SK-N-SH (cell line): ENCODE results near the gene KIAA1549. TPM values are rescaled to one million over a fixed set of nuclear protein-coding genes. Genes with fewer than 3 reads are reported as not detected.

Source experiments
- CTCF ChIA-PET: fragments of 300-600, 350-600 bp; formaldehyde crosslinking; extraction: SDS; loops from one replicate; lab custom pipeline; 2021; lab: Yijun Ruan, JAX
- POLR2A ChIA-PET: fragments of 350-600 bp; sonication (Branson Sonifier 250); formaldehyde crosslinking; extraction: SDS; loops from one replicate; lab custom pipeline; 2020; ENCODE audit warnings: antibody characterized with exemption, inconsistent platforms; lab: Yijun Ruan, JAX
- DNase-seq: peaks from one replicate; pipeline ENCODE4 v3.0.0; 2012
- H2AFZ ChIP-seq: fragments of 200-600 bp; sonication (generic); 2 replicates; pipeline ENCODE4 v1.8.1; 2016; ENCODE audit warnings: antibody characterized with exemption, mild to moderate bottlenecking, low read depth
- H3F3A ChIP-seq: fragments of 200-600 bp; sonication (generic); replicated peaks from 2 replicates; pipeline ENCODE3; 2016; ENCODE audit warnings: antibody characterized with exemption, mild to moderate bottlenecking; ENCODE audit not compliant: insufficient read depth
- H3K27ac ChIP-seq, 2 experiments: fragments of 200-500 bp in 1 of 2; fragments of 200-600 bp in 1 of 2; sonication (Bioruptor generic) in 1 of 2; sonication (generic), shearing (Covaris generic) in 1 of 2; 2 replicates each; pipeline versions ENCODE4 v1.5.1 to v1.6.1; 2014 to 2016; ENCODE audit warnings: low read depth in 2 of 2, inconsistent platforms in 1 of 2, low read length in 1 of 2, mild to moderate bottlenecking in 1 of 2, mixed read lengths in 1 of 2
- H3K27me3 ChIP-seq: fragments of 200-600 bp; sonication (generic), shearing (Covaris generic); 2 replicates; pipeline ENCODE4 v1.6.1; 2016; ENCODE audit warnings: mixed run types; ENCODE audit not compliant: insufficient read depth
- H3K36me3 ChIP-seq, 2 experiments: fragments of 200-500 bp in 1 of 2; fragments of 200-600 bp in 1 of 2; sonication (Bioruptor generic) in 1 of 2; sonication (generic) in 1 of 2; replicated peaks in 1 of 2; 2 replicates each; pipeline versions ENCODE3 to v1.5.1; 2014 to 2016; ENCODE audit warnings: low read length in 1 of 2, mild to moderate bottlenecking in 1 of 2; ENCODE audit not compliant: insufficient read depth in 2 of 2, control insufficient read depth in 1 of 2
- H3K4me1 ChIP-seq, 2 experiments: fragments of 200-500 bp in 1 of 2; fragments of 200-600 bp in 1 of 2; sonication (Bioruptor generic) in 1 of 2; sonication (generic), shearing (Covaris generic) in 1 of 2; 2 replicates each; pipeline versions ENCODE4 v1.5.1 to v1.6.1; 2014 to 2016; ENCODE audit warnings: low read depth in 1 of 2, low read length in 1 of 2, mixed run types in 1 of 2; ENCODE audit not compliant: insufficient read depth in 2 of 2, control insufficient read depth in 1 of 2
- H3K4me2 ChIP-seq: fragments of 200-600 bp; sonication (generic), shearing (Covaris generic); 2 replicates; pipeline ENCODE4 v1.6.1; 2017; ENCODE audit warnings: mixed run types
- H3K4me3 ChIP-seq, 2 experiments: fragments of 200-500 bp in 1 of 2; fragments of 200-600 bp in 1 of 2; sonication (Bioruptor generic) in 1 of 2; sonication (generic), shearing (Covaris generic) in 1 of 2; 2 replicates each; pipeline versions ENCODE4 v1.5.1 to v1.8.1; 2014 to 2016; ENCODE audit warnings: low read depth in 2 of 2, inconsistent platforms in 1 of 2, low read length in 1 of 2, mild to moderate bottlenecking in 1 of 2, mixed read lengths in 1 of 2, moderate library complexity in 1 of 2
- H3K79me2 ChIP-seq: fragments of 200-600 bp; sonication (generic); 2 replicates; pipeline ENCODE4 v1.8.1; 2017; ENCODE audit warnings: mild to moderate bottlenecking; ENCODE audit not compliant: insufficient read depth
- H3K9ac ChIP-seq: fragments of 200-600 bp; sonication (generic); 2 replicates; pipeline ENCODE4 v1.6.1; 2017; ENCODE audit warnings: mixed run types
- H3K9me2 ChIP-seq: fragments of 200-600 bp; sonication (generic); 2 replicates; pipeline ENCODE4 v1.6.1; 2017; ENCODE audit warnings: mixed run types
- H3K9me3 ChIP-seq: fragments of 200-600 bp; sonication (generic); 2 replicates; pipeline ENCODE4 v1.6.1; 2017; ENCODE audit warnings: mixed run types, mild to moderate bottlenecking, moderate library complexity
- H4K20me1 ChIP-seq: fragments of 200-600 bp; sonication (generic); 2 replicates; pipeline ENCODE4 v1.6.1; 2017; ENCODE audit warnings: mild to moderate bottlenecking, mixed run types; ENCODE audit not compliant: insufficient read depth
- FOSL2 ChIP-seq: IDR thresholded peaks from 2 replicates; pipeline ENCODE4 v1.4.0; 2012; ENCODE audit warnings: low read depth, mild to moderate bottlenecking, moderate library complexity, borderline replicate concordance
- FOXJ3 ChIP-seq: sonication (generic); formaldehyde crosslinking; IDR thresholded peaks from 2 replicates; pipeline ENCODE4 v1.5.1; 2020; ENCODE audit warnings: mild to moderate bottlenecking, missing genetic modification reagents
- GABPA ChIP-seq: IDR thresholded peaks from 2 replicates; pipeline ENCODE4 v1.4.0; 2012; ENCODE audit warnings: low read depth, mild to moderate bottlenecking
- IRF3 ChIP-seq: fragments of 150-350 bp; IDR thresholded peaks from 2 replicates; pipeline ENCODE4 v1.6.1; 2016; ENCODE audit warnings: mild to moderate bottlenecking, low read depth, low read length
- MXI1 ChIP-seq: IDR thresholded peaks from 2 replicates; pipeline ENCODE4 v1.6.1; 2012; ENCODE audit warnings: mild to moderate bottlenecking, low read depth, low read length, improper control_type of control experiment
- NRF1 ChIP-seq: IDR thresholded peaks from 2 replicates; pipeline ENCODE4 v1.6.1; 2012; ENCODE audit warnings: low read depth, mild to moderate bottlenecking, low read length
- PBX3 ChIP-seq: IDR thresholded peaks from 2 replicates; pipeline ENCODE4; 2012
- RAD21 ChIP-seq: IDR thresholded peaks from 2 replicates; pipeline ENCODE4 v1.6.1; 2012; ENCODE audit warnings: mild to moderate bottlenecking, low read length
- REST ChIP-seq: IDR thresholded peaks from 2 replicates; pipeline ENCODE4 v1.6.1; 2012; ENCODE audit warnings: mild to moderate bottlenecking, low read depth, low read length, moderate library complexity
- RFX5 ChIP-seq: IDR thresholded peaks from 2 replicates; pipeline ENCODE4 v1.6.1; 2012; ENCODE audit warnings: mild to moderate bottlenecking, improper control_type of control experiment, low read length
- SIN3A ChIP-seq: IDR thresholded peaks from 2 replicates; pipeline ENCODE4 v1.6.1; 2012; ENCODE audit warnings: low read depth, mild to moderate bottlenecking, low read length, moderate library complexity, borderline replicate concordance
- SMC3 ChIP-seq: IDR thresholded peaks from 2 replicates; pipeline ENCODE4 v1.6.1; 2012; ENCODE audit warnings: low read depth, low read length, improper control_type of control experiment
- TAF1 ChIP-seq: IDR thresholded peaks from 2 replicates; pipeline ENCODE4 v1.6.1; 2012; ENCODE audit warnings: low read depth, mild to moderate bottlenecking, low read length, moderate library complexity, borderline replicate concordance
- TCF12 ChIP-seq: IDR thresholded peaks from 2 replicates; pipeline ENCODE4 v1.4.0; 2012
- TEAD4 ChIP-seq: IDR thresholded peaks from 2 replicates; pipeline ENCODE4 v1.4.0; 2012; ENCODE audit warnings: mild to moderate bottlenecking, borderline replicate concordance; ENCODE audit not compliant: insufficient read depth
- WGBS: methylation state at CpG from one replicate; pipeline ENCODE4 v1.1.6; 2017; ENCODE audit warnings: low lambda C conversion rate; 5-methylcytosine and 5-hydroxymethylcytosine counted together
- polyA plus RNA-seq, 3 experiments: library from polyadenylated mRNA; depleted of rRNA; stranded (reverse); fragments of >200 nt; gene quantifications; 2 replicates each; pipeline ENCODE4 v1.2.3, GENCODE V29; 2012
- TF ChIP-seq, protein P1 (sequence below): fragments of 150-350 bp; IDR thresholded peaks from 2 replicates; pipeline ENCODE4 v1.6.1; 2017; ENCODE audit warnings: antibody characterized with exemption, low read length, low read depth, borderline replicate concordance

Gene KIAA1549
- polyA plus RNA-seq, 1 of the 3 experiments (the other 2 are of a cell fraction), result 3.6 TPM

GRCh38 chr7:138948403-138948802 is 32.8 kb downstream of the KIAA1549 start:
- Histone ChIP-seq H3K4me2 (no peak overlapping the region), H3K4me1 (peaks cover 0 to 9% of the 10 kb centered on the region in 2 experiments; a peak in 1 of 4 replicates), H3K79me2 (peaks cover 5% of the 10 kb centered on the region; the same call in 1 of the 2 replicates), H3K9me3 (no peaks in the 10 kb centered on the region), H3K36me3 (no peaks in the 10 kb centered on the region), H2AFZ (no peak overlapping the region), H4K20me1 (no peaks in the 10 kb centered on the region; the same call in 1 of the 2 replicates), H3K9ac (no peak overlapping the region), H3K27ac (no peak overlapping the region), H3K9me2 (no peaks in the 10 kb centered on the region; the same call in 1 of the 2 replicates), H3K27me3 (no peaks in the 10 kb centered on the region), H3F3A (no peaks in the 10 kb centered on the region), H3K4me3 (no peak overlapping the region)
- POLR2A ChIA-PET, result no interaction called here
- no peak for DNase-seq
- TF ChIP-seq TEAD4 (no peak), IRF3 (no peak), NRF1 (no peak), TAF1 (no peak), REST (no peak), SIN3A (no peak), SMC3 (no peak), GABPA (no peak), TCF12 (no peak), MXI1 (no peak), RFX5 (no peak), RAD21 (no peak), PBX3 (no peak), FOXJ3 (CRISPR knock-in tag) (no peak), FOSL2 (no peak)
- TF ChIP-seq, protein P1, sequence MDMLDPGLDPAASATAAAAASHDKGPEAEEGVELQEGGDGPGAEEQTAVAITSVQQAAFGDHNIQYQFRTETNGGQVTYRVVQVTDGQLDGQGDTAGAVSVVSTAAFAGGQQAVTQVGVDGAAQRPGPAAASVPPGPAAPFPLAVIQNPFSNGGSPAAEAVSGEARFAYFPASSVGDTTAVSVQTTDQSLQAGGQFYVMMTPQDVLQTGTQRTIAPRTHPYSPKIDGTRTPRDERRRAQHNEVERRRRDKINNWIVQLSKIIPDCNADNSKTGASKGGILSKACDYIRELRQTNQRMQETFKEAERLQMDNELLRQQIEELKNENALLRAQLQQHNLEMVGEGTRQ, result no peak
- 93% methylated on average over 6 of the region's 6 CpGs for WGBS
- CTCF ChIA-PET, result interaction anchor here (1.3 kb wide), 1 partner anchor 20 kb away, joined by 3 read pairs; no protein-coding TSS in a partner anchor
